GM19193 (cell line): Measurements from ENCODE around the gene ADAM19.

Experiments
- POLR2A ChIP-seq: IDR thresholded peaks from 4 replicates; pipeline ENCODE4 v1.6.1; 2011; ENCODE audit not compliant: insufficient read depth, insufficient read length; ENCODE audit errors: extremely low read depth

Gene ADAM19

GRCh38 chr5:157464519-157465171 is 110.9 kb downstream of the ADAM19 start:
- TF ChIP-seq POLR2A: no peak

- no peak for TF ChIP-seq POLR2A
Observed at GRCh38 chr5:157463621-157464518, 111.7 kb downstream of the ADAM19 start.

DNA sequence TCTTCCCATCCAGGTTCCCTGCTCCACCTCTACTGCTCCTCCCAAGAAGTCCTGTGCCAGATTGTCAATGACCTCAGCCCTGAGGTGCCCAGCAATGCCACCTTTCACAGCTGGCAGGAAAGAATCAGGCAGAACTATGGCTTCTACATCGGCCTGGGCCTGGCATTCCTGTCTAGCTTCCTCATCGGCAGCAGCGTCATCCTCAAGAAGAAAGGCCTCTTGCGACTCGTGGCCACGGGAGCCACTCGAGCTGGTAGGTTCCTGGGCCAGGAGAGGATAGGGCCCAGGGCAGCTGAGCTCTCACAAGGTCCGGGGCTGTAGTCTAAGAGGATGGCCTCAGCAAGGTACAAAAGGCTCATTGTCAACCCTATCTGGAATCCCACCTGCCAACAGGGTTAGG is 112.5 kb downstream of the ADAM19 start:
- TF ChIP-seq POLR2A: no peak

- TF ChIP-seq POLR2A: no peak
Observed at GRCh38 chr5:157460921-157461792, 114.4 kb downstream of the ADAM19 start.

GRCh38 chr5:157459715-157460599 is 115.6 kb downstream of the ADAM19 start, which contains the start of gene NIPAL4:
Gene NIPAL4, plus strand, starts transcription at chr5:157460213. Its CDS starts 108 bp downstream, at chr5:157460321.
- TF ChIP-seq POLR2A: no peak

GRCh38 chr5:157458835-157459234 is 116.7 kb downstream of the ADAM19 start:
- TF ChIP-seq POLR2A: no peak

DNA sequence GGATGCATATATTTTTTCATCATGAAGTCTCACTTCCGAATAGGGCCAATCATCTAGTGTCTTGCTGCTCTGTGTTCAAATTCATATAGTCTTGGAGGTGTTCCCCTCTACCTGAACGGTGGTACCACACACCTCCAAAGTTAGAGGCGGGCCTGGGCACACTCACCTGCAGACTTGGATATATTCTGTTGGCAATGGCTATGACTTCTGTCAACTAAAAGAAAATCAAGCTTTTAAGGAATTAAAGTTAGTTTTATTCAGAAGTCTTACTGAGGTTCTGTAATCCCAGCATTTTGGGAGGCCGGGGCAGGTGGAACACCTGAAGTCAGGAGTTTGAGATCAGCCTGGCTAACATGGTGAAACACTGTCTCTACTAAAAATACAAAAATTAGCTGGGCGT is 118.2 kb downstream of the ADAM19 start:
- TF ChIP-seq POLR2A: no peak

GRCh38 chr5:157456301-157456700 is 119.3 kb downstream of the ADAM19 start:
- TF ChIP-seq POLR2A: no peak

- no peak for TF ChIP-seq POLR2A
Observed at GRCh38 chr5:157455057-157455456, 120.5 kb downstream of the ADAM19 start.

- no peak for TF ChIP-seq POLR2A
Observed at GRCh38 chr5:157454273-157454672, 121.3 kb downstream of the ADAM19 start.

GRCh38 chr5:157451806-157452205 is 123.8 kb downstream of the ADAM19 start:
- TF ChIP-seq POLR2A: no peak

- no peak for TF ChIP-seq POLR2A
Observed at GRCh38 chr5:157450024-157450423, 125.6 kb downstream of the ADAM19 start.

- no peak for TF ChIP-seq POLR2A
Observed at GRCh38 chr5:157449011-157449723, 126.4 kb downstream of the ADAM19 start.
